Pulmonary artery endothelial cell (primary cell): Measurements from ENCODE around the gene CIITA. TPM values are rescaled to one million over a fixed set of nuclear protein-coding genes. Genes with fewer than 3 reads are reported as not detected.

Source experiments
- DNase-seq: peaks from one replicate; pipeline ENCODE4 v3.0.0-alpha.2; 2011; ENCODE audit warnings: low read depth, low spot score
- total RNA-seq: library from RNA; depleted of rRNA; stranded (reverse); fragments of >200 nt; gene quantifications from 2 replicates; pipeline ENCODE4 v1.2.3, GENCODE V29; 2014

Gene CIITA
- total RNA-seq, 1 donor from 2014 or later = 0.07 TPM

DNA sequence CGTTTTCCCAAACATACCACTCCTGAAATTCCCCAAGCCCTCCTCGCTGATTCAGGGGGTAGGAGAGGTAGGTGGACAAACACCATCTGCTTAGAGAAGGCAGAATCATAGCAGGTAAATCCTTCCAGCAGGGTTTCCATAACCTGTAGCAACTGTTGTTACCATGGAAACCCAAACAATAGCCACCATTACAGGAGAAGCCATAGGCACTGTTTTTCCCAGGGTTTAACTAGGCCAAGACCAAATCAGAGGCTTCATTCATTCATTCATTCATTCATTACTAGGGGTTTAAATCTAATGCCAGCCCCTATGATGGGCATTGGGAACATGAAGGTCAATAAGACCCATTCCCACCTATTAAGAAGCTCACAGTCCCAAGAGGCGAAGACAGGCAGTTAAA lies 25.5 kb upstream of the CIITA start:
- no peak for DNase-seq

DNA sequence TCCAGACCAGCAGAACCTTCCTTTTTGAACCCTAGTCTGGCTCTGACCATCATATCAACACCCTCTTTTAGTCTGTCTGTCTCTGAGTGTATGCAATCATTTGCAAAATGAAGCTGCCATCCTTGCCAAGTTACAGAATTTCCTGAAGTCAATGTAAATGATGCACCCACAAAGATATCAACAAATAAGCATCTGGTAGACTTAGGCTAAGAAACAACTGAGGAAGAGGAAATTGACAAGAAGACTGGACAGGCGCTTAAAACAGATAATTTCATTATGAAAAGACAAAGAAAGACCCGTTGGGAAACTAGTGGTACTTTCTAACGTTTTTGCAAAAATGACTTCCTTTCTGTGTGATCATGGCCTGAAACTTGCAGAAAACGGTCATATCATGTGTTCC lies 24.7 kb upstream of the CIITA start:
- no peak for DNase-seq

- DNase-seq = no peak
Measured at GRCh38 chr16:10852948-10853347, 24.1 kb upstream of the CIITA start.

- no peak for DNase-seq
Measured at GRCh38 chr16:10856042-10856441, 21.0 kb upstream of the CIITA start.

GRCh38 chr16:10858203-10858602 lies 18.8 kb upstream of the CIITA start:
- DNase-seq = no peak

- no peak for DNase-seq
Measured at GRCh38 chr16:10859020-10859419, 18.0 kb upstream of the CIITA start.

GRCh38 chr16:10859658-10860057 lies 17.3 kb upstream of the CIITA start:
- DNase-seq = no peak

DNA sequence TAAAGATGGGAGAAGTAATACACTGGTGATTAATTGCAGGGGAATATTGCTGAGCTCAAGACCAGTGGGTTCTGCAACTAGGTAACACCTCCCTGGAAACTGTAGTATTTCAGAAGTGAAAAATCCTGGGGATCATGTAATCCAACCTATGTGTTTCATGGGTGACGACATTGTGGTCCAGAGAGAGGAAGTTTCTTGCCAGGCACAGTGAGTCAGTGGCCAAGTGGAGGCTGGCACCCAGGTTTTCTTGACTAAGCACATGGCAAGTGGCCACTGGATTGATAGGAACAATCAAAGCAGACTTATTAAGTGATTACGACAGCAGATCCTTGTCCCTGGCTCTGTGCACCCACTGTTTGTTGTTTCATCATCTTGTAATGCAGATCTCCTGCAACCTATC lies 14.6 kb upstream of the CIITA start:
- no peak for DNase-seq

DNA sequence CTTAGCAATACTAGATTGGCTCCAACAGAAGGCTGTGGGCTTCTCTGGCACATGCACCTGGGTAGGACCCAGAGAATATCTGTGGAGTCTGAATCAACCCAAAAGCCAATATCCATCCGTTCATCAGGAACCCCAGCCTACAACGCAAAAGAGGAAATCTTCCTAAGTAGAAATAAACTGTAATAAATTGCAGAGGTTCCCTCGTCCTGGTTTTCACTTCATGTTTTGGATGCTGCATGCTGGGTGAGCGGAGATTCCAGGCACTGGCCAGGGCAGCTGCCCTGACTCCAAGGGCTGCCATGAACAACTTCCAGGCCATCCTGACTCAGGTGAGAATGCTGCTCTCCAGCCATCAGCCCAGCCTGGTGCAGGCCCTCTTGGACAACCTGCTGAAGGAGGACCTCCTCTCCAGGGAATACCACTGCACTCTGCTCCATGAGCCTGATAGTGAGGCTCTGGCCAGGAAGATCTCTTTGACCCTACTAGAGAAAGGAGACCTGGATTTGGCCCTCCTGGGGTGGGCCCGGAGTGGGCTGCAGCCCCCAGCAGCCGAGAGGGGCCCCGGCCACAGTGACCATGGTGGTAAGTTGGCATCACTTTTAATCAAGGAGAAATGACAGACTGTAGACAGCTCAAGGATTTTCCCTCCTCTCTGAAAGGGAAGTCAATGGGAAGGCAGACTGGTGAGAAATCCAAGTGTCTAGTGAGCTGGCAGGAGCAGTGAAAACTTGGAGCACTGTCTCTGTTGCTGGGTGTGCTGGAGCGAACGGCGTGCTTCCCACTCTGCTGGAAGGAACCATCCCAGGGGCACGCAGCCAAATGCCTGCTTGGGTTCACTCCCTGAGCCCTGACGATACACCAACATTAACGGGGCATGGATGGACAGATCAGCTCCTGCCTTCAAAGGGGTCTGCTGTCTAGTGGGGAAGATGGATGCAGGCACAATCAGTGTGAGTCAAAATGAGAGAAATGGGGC lies 10.7 kb upstream of the CIITA start:
- DNase-seq = no peak

GRCh38 chr16:10867199-10867598 lies 9.8 kb upstream of the CIITA start:
- no peak for DNase-seq

DNA sequence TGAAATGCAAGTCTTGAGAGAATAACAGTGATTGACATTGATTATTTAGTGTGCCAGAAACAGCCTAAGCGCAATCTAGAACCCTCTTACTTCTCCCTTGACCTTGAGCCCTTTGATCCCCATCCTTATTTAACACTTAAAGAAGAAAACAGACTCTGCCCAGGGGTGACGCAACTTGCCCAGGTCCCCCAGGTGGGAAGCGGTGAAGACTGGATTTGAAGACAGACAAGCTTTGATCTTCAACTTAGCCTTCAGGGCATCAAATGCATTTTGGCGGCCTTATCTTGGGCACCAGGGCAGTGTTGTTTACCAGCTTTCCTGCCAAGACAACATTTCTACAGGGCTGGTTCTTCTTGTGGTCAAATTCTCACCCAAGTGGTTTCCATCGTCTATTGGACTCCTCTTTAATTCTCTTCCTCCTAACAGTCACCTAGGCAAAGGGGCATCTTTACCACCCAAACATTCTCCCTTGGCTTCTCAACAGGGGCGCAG lies 8.9 kb upstream of the CIITA start:
- DNase-seq = no peak

DNA sequence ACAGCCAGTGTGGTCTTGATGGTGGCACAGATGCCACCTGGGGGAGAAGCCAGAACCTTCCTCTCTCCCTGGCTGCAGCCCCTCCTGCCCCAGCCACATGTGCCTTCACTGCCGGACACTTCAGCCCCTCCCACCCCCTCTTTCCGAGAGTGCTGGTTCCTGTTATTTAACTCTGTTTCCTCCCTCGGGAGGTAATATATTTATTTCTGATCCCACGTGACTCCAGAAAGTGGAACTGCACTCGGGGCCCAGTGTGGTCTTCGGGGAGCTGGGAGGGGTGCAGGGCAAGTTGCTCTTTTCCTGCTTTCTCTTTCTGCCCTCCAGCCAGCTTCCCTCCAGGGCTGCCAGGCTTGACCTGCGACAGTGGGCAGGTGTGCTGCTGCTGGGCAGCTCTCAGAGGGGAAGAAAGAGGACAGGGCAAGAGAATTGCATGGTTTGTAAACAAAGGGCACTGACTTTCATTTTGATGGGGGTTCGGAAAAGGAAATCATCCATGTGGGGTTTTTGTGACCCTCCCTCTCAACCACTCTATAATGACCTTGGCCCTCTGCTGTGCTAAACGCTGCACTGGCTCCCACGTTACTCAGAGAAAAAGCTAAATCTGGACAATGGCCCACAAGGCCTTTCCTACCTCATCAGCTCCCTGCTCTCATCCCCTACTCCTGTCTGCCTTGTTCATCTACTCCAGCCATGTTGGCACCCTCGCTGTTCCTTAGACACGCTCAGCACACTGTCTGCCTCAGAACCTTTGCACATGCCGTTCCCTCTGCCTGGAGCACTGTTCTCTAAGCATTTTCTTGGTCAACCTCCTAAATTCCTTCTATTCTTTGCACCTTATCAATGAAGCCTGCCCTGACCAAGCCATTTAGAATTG lies 8.2 kb upstream of the CIITA start:
- no peak for DNase-seq

- DNase-seq = no peak
Measured at GRCh38 chr16:10870137-10870776, 6.7 kb upstream of the CIITA start.

- DNase-seq = no peak
Measured at GRCh38 chr16:10870808-10871156, 6.2 kb upstream of the CIITA start.

- DNase-seq = no peak
Measured at GRCh38 chr16:10871157-10871991, 5.6 kb upstream of the CIITA start.

- no peak for DNase-seq
Measured at GRCh38 chr16:10876315-10876714, 687 bp upstream of the CIITA start.

- DNase-seq = no peak
Measured at GRCh38 chr16:10877472-10877946, 507 bp downstream of the CIITA start.

- no peak for DNase-seq
Measured at GRCh38 chr16:10878328-10878643, 1.3 kb downstream of the CIITA start.

- no peak for DNase-seq
Measured at GRCh38 chr16:10878644-10879501, 1.9 kb downstream of the CIITA start.
